Calu3 (cell line): ENCODE measurements around the gene CFL2. TPM values are rescaled to one million over a fixed set of nuclear protein-coding genes. Genes with fewer than 3 reads are reported as not detected.

Experiments
- BruUV-seq: library from RNA; stranded (reverse); fragments of 400-500 nt; replicated peaks from 2 replicates; lab custom pipeline; 2021; lab: Mats Ljungman, UMichigan
- CTCF ChIA-PET: fragments of 300-600 bp; sonication (Branson Sonifier 250); formaldehyde crosslinking; loops from one replicate; lab custom pipeline; 2022; ENCODE audit warnings: antibody characterized with exemption; lab: Charles Lee
- DNase-seq: peaks from one replicate; pipeline ENCODE4 v3.0.0; 2022
- H3K27ac Mint-ChIP-seq: one replicate; pipeline ENCODE4 v1.8.0; 2022; ENCODE audit warnings: mixed read lengths; ENCODE audit not compliant: unreplicated experiment
- H3K27me3 Mint-ChIP-seq: one replicate; pipeline ENCODE4 v1.8.0; 2022; ENCODE audit warnings: mixed read lengths; ENCODE audit not compliant: unreplicated experiment
- H3K36me3 Mint-ChIP-seq: one replicate; pipeline ENCODE4 v1.8.0; 2022; ENCODE audit warnings: mild to moderate bottlenecking, moderate library complexity, mixed read lengths; ENCODE audit not compliant: insufficient read depth, unreplicated experiment
- H3K4me1 Mint-ChIP-seq: one replicate; pipeline ENCODE4 v1.8.0; 2022; ENCODE audit warnings: mild to moderate bottlenecking, low read depth, mixed read lengths; ENCODE audit not compliant: unreplicated experiment
- H3K4me3 Mint-ChIP-seq: one replicate; pipeline ENCODE4 v1.8.0; 2022; ENCODE audit warnings: mild to moderate bottlenecking, low read depth, moderate library complexity, mixed read lengths; ENCODE audit not compliant: unreplicated experiment
- H3K9me3 Mint-ChIP-seq: one replicate; pipeline ENCODE4 v1.8.0; 2022; ENCODE audit warnings: low read depth, mixed read lengths; ENCODE audit not compliant: unreplicated experiment
- intact Hi-C: fragments of 100-400 bp; cut with micrococcal nuclease; formaldehyde crosslinking; loops from one replicate; pipeline ENCODE4 v1.10.0; 2022; ENCODE audit not compliant: unreplicated experiment
- total RNA-seq: library from RNA; stranded (reverse); gene quantifications from 2 replicates; pipeline ENCODE4 v1.2.3, GENCODE V29; 2022
- TF ChIP-seq, protein P1 (sequence below): fragments of 200-600 bp; IDR thresholded peaks from one replicate; pipeline ENCODE4 v1.8.0; 2022; ENCODE audit warnings: antibody characterized with exemption; ENCODE audit not compliant: unreplicated experiment

Gene CFL2
- total RNA-seq, 1 experiment from 2014 or later, result 24.4 TPM

DNA sequence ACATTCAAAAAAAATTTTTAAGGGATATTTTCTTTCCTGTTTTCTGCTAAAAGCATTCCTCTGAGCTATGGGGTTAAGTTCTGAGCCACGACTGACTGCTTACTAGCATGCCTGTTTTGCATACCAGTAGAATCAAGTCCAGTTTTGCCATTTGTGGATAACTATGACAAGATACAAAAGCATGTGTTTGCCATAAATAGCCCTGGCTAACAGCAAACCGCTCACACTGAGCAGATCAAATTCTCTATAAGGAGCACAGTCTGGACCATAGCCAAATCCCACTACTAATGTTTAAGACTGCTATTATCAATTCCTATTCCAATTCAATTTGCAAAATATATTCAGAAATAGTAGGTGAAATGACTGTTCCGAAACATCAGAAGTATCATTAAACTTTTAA, 3.2 kb downstream of the CFL2 start:
- intact Hi-C loops, result no loop called here
- H3K4me3 Mint-ChIP-seq, result no peak overlapping the region
- no peaks in the 10 kb centered on the region for H3K9me3 Mint-ChIP-seq
- no peak for DNase-seq
- CTCF ChIA-PET, result interaction anchor here (1.8 kb wide), 1 partner anchor 12 kb away, joined by 5 read pairs; no protein-coding TSS in a partner anchor
- TF ChIP-seq, protein P1, sequence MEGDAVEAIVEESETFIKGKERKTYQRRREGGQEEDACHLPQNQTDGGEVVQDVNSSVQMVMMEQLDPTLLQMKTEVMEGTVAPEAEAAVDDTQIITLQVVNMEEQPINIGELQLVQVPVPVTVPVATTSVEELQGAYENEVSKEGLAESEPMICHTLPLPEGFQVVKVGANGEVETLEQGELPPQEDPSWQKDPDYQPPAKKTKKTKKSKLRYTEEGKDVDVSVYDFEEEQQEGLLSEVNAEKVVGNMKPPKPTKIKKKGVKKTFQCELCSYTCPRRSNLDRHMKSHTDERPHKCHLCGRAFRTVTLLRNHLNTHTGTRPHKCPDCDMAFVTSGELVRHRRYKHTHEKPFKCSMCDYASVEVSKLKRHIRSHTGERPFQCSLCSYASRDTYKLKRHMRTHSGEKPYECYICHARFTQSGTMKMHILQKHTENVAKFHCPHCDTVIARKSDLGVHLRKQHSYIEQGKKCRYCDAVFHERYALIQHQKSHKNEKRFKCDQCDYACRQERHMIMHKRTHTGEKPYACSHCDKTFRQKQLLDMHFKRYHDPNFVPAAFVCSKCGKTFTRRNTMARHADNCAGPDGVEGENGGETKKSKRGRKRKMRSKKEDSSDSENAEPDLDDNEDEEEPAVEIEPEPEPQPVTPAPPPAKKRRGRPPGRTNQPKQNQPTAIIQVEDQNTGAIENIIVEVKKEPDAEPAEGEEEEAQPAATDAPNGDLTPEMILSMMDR, result no peak
- no TSS peak for BruUV-seq
- H3K36me3 Mint-ChIP-seq, result peaks cover 13% of the 10 kb centered on the region
- H3K27ac Mint-ChIP-seq, result no peak overlapping the region
- H3K4me1 Mint-ChIP-seq, result peaks cover 8% of the 10 kb centered on the region
- H3K27me3 Mint-ChIP-seq, result no peaks in the 10 kb centered on the region

DNA sequence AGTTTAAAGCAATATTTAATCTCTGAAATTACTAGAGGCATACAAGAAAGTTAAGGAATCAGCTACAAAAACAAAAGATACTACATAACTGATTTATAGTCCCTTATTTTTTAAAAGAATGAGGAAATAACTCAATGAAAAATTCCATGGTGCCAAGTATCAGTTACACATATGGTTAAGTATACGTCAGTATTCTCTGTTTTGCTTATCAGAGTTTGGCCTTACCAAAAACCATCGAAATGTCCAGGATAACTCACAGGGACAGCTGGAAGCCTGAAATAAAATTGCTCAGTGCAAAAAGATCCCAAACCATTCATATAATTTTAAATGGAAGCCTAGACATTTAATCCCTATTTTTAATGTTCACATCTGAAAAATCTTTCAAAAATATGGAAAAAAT, 3.6 kb downstream of the CFL2 start:
- Mint-ChIP-seq H3K27ac (no peak overlapping the region), H3K9me3 (no peaks in the 10 kb centered on the region), H3K27me3 (no peaks in the 10 kb centered on the region), H3K36me3 (peaks cover 13% of the 10 kb centered on the region), H3K4me3 (no peak overlapping the region), H3K4me1 (peaks cover 8% of the 10 kb centered on the region)
- BruUV-seq, result no TSS peak
- TF ChIP-seq, protein P1, result no peak
- CTCF ChIA-PET, result no interaction called here
- no peak for DNase-seq
- intact Hi-C loops, result no loop called here

DNA sequence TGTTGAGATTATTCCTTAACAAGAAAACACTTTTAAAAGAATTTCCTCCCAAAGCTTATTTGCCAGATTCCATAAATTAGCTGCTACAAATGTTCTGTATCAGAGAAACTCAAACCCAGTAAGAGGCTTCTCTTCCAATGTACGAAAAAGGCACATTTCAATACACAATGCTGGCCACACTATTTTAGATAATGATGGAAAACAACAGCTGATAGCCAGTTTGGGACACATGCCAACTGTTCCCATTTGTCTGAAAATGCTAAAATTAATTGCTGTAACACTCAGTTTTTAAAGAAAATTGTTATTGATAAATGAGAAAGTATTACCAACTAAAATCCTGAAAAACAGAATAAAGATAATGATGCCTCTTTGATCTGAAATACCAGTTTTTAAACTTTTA, 4.4 kb downstream of the CFL2 start:
- no TSS peak for BruUV-seq
- Mint-ChIP-seq H3K27ac (no peak overlapping the region), H3K4me1 (peaks cover 8% of the 10 kb centered on the region), H3K4me3 (no peak overlapping the region), H3K36me3 (peaks cover 13% of the 10 kb centered on the region), H3K27me3 (no peaks in the 10 kb centered on the region), H3K9me3 (no peaks in the 10 kb centered on the region)
- intact Hi-C loops, result no loop called here
- TF ChIP-seq, protein P1, result no peak
- CTCF ChIA-PET, result no interaction called here
- no peak for DNase-seq

DNA sequence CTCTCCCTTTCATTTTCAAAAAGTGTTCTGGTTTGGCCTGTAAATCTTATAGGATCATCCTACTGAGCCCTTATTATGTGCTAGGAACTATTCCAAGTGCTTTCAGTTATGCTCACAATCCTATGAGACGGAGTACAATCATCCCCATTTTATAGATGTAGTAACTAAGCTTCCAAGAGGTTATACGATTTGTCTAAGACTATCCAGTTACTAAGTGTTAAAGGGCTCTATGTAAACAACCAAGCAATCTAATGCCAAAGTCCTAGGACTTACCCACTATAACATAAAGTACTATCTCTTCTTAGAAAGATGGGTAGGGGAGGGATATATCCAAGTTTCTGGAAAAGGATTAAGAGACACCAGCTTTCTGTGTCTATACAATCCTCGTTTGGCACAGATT, 6.7 kb downstream of the CFL2 start:
- Mint-ChIP-seq H3K27me3 (no peaks in the 10 kb centered on the region), H3K4me3 (no peak overlapping the region), H3K9me3 (no peaks in the 10 kb centered on the region), H3K4me1 (no peaks in the 10 kb centered on the region), H3K36me3 (no peaks in the 10 kb centered on the region), H3K27ac (no peak overlapping the region)
- no peak for DNase-seq
- CTCF ChIA-PET, result no interaction called here
- intact Hi-C loops, result no loop called here
- TF ChIP-seq, protein P1, result no peak
- no TSS peak for BruUV-seq
